ENCODE measurements around the gene ZNF470. TPM values are rescaled to one million over a fixed set of nuclear protein-coding genes. Genes with fewer than 3 reads are reported as not detected.

The ZNF470 gene
- total RNA-seq, 1 experiment from 2014 or later = 5.1 TPM

DNA sequence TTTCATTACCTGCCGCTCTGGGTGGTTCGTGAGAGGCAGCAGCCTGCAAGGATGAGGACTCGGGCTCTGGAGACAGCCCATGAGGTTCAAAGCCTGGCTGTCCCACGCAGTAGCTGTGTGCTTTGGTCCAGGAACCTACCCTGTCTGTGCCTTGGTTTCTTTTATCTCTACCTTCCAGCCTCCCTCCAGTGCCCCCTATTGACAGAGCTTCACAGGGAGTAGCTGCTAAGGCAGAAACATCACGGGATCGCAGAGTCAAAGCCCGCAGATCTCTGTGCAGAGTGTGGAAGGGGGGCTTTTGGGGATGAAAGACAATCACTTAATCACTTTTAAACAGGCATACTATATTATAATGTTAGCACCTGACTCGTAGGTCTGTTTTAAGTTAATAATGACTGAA lies 44.0 kb downstream of the ZNF470 start:
- intact Hi-C loops (cut with micrococcal nuclease; ENCODE audit: unreplicated experiment) = no loop called here
- H3K4me1 ChIP-seq (ENCODE audit: insufficient read depth, low read length, poor library complexity, severe bottlenecking) = no peaks in the 10 kb centered on the region
- peaks cover 18% of the 10 kb centered on the region for H3K9me3 ChIP-seq (ENCODE audit: low read depth, low read length, poor library complexity, severe bottlenecking)
- no TSS peak for BruUV-seq (replicated peaks)
- POLR2A ChIA-PET (ENCODE audit: low non-redundant PET) = no interaction called here
- H3K27ac ChIP-seq (ENCODE audit: low read depth, low read length, poor library complexity, severe bottlenecking) = no peak overlapping the region
- H3K36me3 ChIP-seq (ENCODE audit: insufficient read depth, low read length, poor library complexity, severe bottlenecking) = peaks cover 4% of the 10 kb centered on the region
- CTCF ChIA-PET = no interaction called here
- DNase-seq (ENCODE audit: low spot score) = no peak
- no peak overlapping the region for H3K4me3 ChIP-seq (ENCODE audit: low read depth, low read length, poor library complexity, severe bottlenecking)
- TF ChIP-seq EZH2 (IDR thresholded peaks at IDR 0.05; ENCODE audit: borderline replicate concordance, low read depth, low read length, poor library complexity, severe bottlenecking) (no peak), CTCF (conservative IDR thresholded peaks at IDR 0.05; ENCODE audit: low read depth, low read length) (no peak)
- H3K27me3 ChIP-seq (replicated peaks; ENCODE audit: insufficient read depth, low read depth, low read length, poor library complexity) = no peaks in the 10 kb centered on the region

DNA sequence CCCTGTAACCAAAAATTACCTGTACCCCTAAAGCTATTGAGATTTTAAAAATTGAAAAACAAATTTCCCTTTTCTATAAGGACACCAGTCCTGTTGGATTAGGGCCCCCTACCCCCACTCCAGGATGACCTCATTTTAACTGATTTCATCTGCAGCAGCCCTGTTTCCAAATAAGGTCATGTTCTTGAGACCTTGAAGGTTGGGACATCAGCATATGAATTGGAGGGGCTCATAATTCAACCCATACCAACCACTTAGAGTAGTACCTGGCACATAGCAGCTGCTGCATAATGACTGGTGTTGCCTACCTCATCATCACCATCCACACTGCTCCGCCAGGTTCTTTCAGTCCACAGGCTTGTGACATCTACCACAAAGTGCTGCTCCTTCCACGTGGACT lies 45.5 kb downstream of the ZNF470 start:
- POLR2A ChIA-PET (ENCODE audit: low non-redundant PET) = no interaction called here
- peaks cover 16% of the 10 kb centered on the region for H3K9me3 ChIP-seq (ENCODE audit: low read depth, low read length, poor library complexity, severe bottlenecking)
- intact Hi-C loops (cut with micrococcal nuclease; ENCODE audit: unreplicated experiment) = no loop called here

GRCh38 chr19:56613639-56614038 lies 46.4 kb downstream of the ZNF470 start:
- no peaks in the 10 kb centered on the region for H3K4me1 ChIP-seq (ENCODE audit: insufficient read depth, low read length, poor library complexity, severe bottlenecking)
- no peak overlapping the region for H3K4me3 ChIP-seq (ENCODE audit: low read depth, low read length, poor library complexity, severe bottlenecking)
- peaks cover 4% of the 10 kb centered on the region for H3K36me3 ChIP-seq (ENCODE audit: insufficient read depth, low read length, poor library complexity, severe bottlenecking)
- intact Hi-C loops (cut with micrococcal nuclease; ENCODE audit: unreplicated experiment) = no loop called here
- POLR2A ChIA-PET (ENCODE audit: low non-redundant PET) = interaction anchor here (0.6 kb wide), 1 partner anchor 19 kb away, joined by 3 read pairs; no protein-coding TSS in a partner anchor
- no peak overlapping the region for H3K27ac ChIP-seq (ENCODE audit: low read depth, low read length, poor library complexity, severe bottlenecking)
- BruUV-seq (replicated peaks) = no TSS peak
- TF ChIP-seq CTCF (conservative IDR thresholded peaks at IDR 0.05; ENCODE audit: low read depth, low read length) = no peak
- no peak for TF ChIP-seq EZH2 (IDR thresholded peaks at IDR 0.05; ENCODE audit: borderline replicate concordance, low read depth, low read length, poor library complexity, severe bottlenecking)
- H3K9me3 ChIP-seq (ENCODE audit: low read depth, low read length, poor library complexity, severe bottlenecking) = peaks cover 16% of the 10 kb centered on the region
- H3K27me3 ChIP-seq (replicated peaks; ENCODE audit: insufficient read depth, low read depth, low read length, poor library complexity) = no peaks in the 10 kb centered on the region
- no peak for DNase-seq (ENCODE audit: low spot score)
- CTCF ChIA-PET = no interaction called here

More for the DNA sequence above, 45.5 kb downstream of the ZNF470 start:
- Histone ChIP-seq H3K36me3 (ENCODE audit: insufficient read depth, low read length, poor library complexity, severe bottlenecking) (peaks cover 4% of the 10 kb centered on the region), H3K4me1 (ENCODE audit: insufficient read depth, low read length, poor library complexity, severe bottlenecking) (no peaks in the 10 kb centered on the region), H3K27me3 (replicated peaks; ENCODE audit: insufficient read depth, low read depth, low read length, poor library complexity) (no peaks in the 10 kb centered on the region), H3K4me3 (ENCODE audit: low read depth, low read length, poor library complexity, severe bottlenecking) (no peak overlapping the region), H3K27ac (ENCODE audit: low read depth, low read length, poor library complexity, severe bottlenecking) (no peak overlapping the region)
- CTCF ChIA-PET = no interaction called here
- TF ChIP-seq CTCF (conservative IDR thresholded peaks at IDR 0.05; ENCODE audit: low read depth, low read length) (no peak), EZH2 (IDR thresholded peaks at IDR 0.05; ENCODE audit: borderline replicate concordance, low read depth, low read length, poor library complexity, severe bottlenecking) (no peak)
- DNase-seq (ENCODE audit: low spot score) = no peak
- no TSS peak for BruUV-seq (replicated peaks)
